Loucy (cell line): ENCODE results near the gene TNKS1BP1.

Experiments used
- H2AFZ ChIP-seq: fragments of 200-600 bp; sonication (generic); 2 replicates; pipeline ENCODE4 v1.6.0; 2016; ENCODE audit warnings: antibody characterized with exemption, mild to moderate bottlenecking, low read length, moderate library complexity
- H3F3A ChIP-seq: fragments of 200-600 bp; 2 replicates; pipeline ENCODE4 v1.6.0; 2016; ENCODE audit warnings: antibody characterized with exemption, low read depth, mild to moderate bottlenecking
- H3K27me3 ChIP-seq: fragments of 200-600 bp; sonication (generic); 2 replicates; pipeline ENCODE4 v1.6.1; 2014; ENCODE audit warnings: low read length, mild to moderate bottlenecking; ENCODE audit not compliant: insufficient read depth, poor library complexity, severe bottlenecking
- H3K36me3 ChIP-seq: fragments of 200-600 bp; sonication (generic); 2 replicates; pipeline ENCODE4 v1.6.1; 2016; ENCODE audit warnings: low read length; ENCODE audit not compliant: insufficient read depth
- H3K4me1 ChIP-seq: fragments of 200-600 bp; sonication (generic); 2 replicates; pipeline ENCODE4 v1.5.1; 2014; ENCODE audit warnings: low read length, mild to moderate bottlenecking; ENCODE audit not compliant: insufficient read depth, poor library complexity, severe bottlenecking
- H3K4me2 ChIP-seq: fragments of 200-600 bp; sonication (generic); 2 replicates; pipeline ENCODE4 v1.6.0; 2014; ENCODE audit warnings: antibody characterized with exemption, low read length, low read depth, mild to moderate bottlenecking; ENCODE audit not compliant: poor library complexity, severe bottlenecking
- H3K4me3 ChIP-seq: fragments of 200-600 bp; sonication (generic); 2 replicates; pipeline ENCODE4 v1.5.1; 2014; ENCODE audit warnings: low read length, mild to moderate bottlenecking, mixed read lengths; ENCODE audit not compliant: poor library complexity, severe bottlenecking
- H3K79me2 ChIP-seq: fragments of 200-600 bp; sonication (generic); 2 replicates; pipeline ENCODE4 v1.6.1; 2014; ENCODE audit warnings: low read length; ENCODE audit not compliant: insufficient read depth
- H3K9ac ChIP-seq: fragments of 200-600 bp; sonication (generic); 2 replicates; pipeline ENCODE4 v1.6.0; 2014; ENCODE audit warnings: mild to moderate bottlenecking, low read depth, low read length, moderate library complexity; ENCODE audit not compliant: poor library complexity, severe bottlenecking
- H3K9me2 ChIP-seq: fragments of 200-600 bp; sonication (generic); replicated peaks from 2 replicates; pipeline ENCODE4 v1.6.1; 2016; ENCODE audit warnings: low read depth, low read length, mixed read lengths
- H3K9me3 ChIP-seq: fragments of 200-600 bp; sonication (generic); 2 replicates; pipeline ENCODE4 v1.6.1; 2014; ENCODE audit warnings: mild to moderate bottlenecking, antibody characterized with exemption, low read length, low read depth; ENCODE audit not compliant: insufficient read depth
- H4K20me1 ChIP-seq: fragments of 200-600 bp; sonication (generic); 2 replicates; pipeline ENCODE4 v1.6.0; 2014; ENCODE audit warnings: antibody characterized with exemption, low read length, mild to moderate bottlenecking; ENCODE audit not compliant: insufficient read depth, poor library complexity, severe bottlenecking
- CTCF ChIP-seq: fragments of 200-600 bp; sonication (generic); conservative IDR thresholded peaks from 2 replicates; pipeline ENCODE4 v1.5.1; 2014; ENCODE audit warnings: mild to moderate bottlenecking, antibody characterized with exemption, low read length
- EZH2phosphoT487 ChIP-seq: fragments of 200-600 bp; IDR thresholded peaks from 2 replicates; pipeline ENCODE4 v1.6.1; 2018; ENCODE audit warnings: antibody characterized with exemption, mild to moderate bottlenecking, moderate library complexity, borderline replicate concordance

TNKS1BP1 gene

DNA sequence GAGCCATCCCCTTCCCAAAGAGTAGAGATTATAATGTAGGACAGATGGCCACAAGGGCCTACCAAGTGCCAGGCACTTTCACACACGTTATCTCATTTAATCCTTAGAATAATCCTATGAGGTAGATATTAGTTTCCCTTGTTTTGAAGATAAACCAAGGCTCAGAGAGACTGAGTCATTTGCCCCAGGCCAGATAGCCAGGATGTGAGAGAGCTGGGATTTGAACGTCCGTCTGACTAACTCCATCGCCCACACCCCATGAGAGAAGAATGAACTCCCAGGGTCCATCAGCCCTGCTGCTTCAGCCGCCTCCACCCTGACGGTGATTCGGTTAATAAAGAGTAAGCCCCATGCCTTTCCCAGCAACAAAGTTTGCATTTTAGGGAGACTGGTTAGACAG is 45.5 kb upstream of the TNKS1BP1 start:
- Histone ChIP-seq H3K36me3 (no peaks in the 10 kb centered on the region), H3K79me2 (no peaks in the 10 kb centered on the region), H2AFZ (no peak overlapping the region), H3K27me3 (no peaks in the 10 kb centered on the region), H3F3A (no peaks in the 10 kb centered on the region), H3K9me3 (no peaks in the 10 kb centered on the region), H3K9me2 (no peaks in the 10 kb centered on the region), H3K4me2 (no peak overlapping the region), H3K4me1 (peaks cover 9% of the 10 kb centered on the region), H3K9ac (no peak overlapping the region), H4K20me1 (no peaks in the 10 kb centered on the region), H3K4me3 (no peak overlapping the region)
- no peak for TF ChIP-seq EZH2phosphoT487
- TF ChIP-seq CTCF = no peak

GRCh38 chr11:57368845-57369232 is 44.1 kb upstream of the TNKS1BP1 start:
- no peaks in the 10 kb centered on the region for H3K9me2 ChIP-seq
- no peaks in the 10 kb centered on the region for H4K20me1 ChIP-seq
- H2AFZ ChIP-seq = no peak overlapping the region
- H3K79me2 ChIP-seq = no peaks in the 10 kb centered on the region
- no peak for TF ChIP-seq CTCF
- TF ChIP-seq EZH2phosphoT487 = no peak
- H3K36me3 ChIP-seq = no peaks in the 10 kb centered on the region
- H3K27me3 ChIP-seq = no peaks in the 10 kb centered on the region
- H3K4me1 ChIP-seq = peaks cover 9% of the 10 kb centered on the region
- no peak overlapping the region for H3K9ac ChIP-seq
- H3K4me2 ChIP-seq = no peak overlapping the region
- no peaks in the 10 kb centered on the region for H3F3A ChIP-seq
- no peaks in the 10 kb centered on the region for H3K9me3 ChIP-seq
- no peak overlapping the region for H3K4me3 ChIP-seq

DNA sequence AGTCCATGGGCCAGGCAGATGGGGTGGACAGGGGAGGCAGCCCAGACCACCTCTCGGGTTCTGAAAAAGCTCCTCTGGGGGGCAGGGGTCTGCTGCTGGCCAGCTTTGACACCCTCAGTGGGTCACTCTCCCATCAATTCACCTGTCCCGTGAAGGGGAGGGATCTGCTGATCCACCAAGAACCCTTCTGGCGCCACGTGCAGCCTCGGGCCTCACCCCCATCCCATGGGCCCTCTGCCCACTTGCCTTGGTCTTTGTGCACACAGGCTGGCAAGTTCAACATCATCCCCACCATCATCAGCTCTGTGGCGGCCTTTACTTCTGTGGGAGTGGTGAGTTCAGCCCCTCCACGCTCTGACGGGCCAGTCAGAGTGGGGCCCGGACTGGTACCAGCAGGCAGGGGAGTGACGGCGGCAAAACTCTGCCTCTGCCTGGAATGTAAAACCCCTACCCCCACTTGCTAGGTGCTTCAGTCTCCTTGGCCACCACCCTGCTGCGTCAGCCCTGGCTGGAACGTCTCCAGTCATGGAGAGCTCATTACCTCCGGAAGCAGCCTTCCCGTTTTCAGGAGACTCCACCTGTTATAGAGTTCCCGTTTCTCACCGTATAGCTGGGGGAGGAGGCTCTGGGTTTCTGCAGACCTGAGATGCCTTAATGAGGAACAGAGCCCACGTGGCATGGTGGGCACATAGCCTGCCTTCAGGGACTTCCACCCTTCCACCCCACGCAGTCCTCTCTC is 43.5 kb upstream of the TNKS1BP1 start:
- Histone ChIP-seq H3K4me1 (peaks cover 9% of the 10 kb centered on the region), H3K9ac (no peak overlapping the region), H3K9me2 (no peaks in the 10 kb centered on the region), H3K4me3 (no peak overlapping the region), H3F3A (no peaks in the 10 kb centered on the region), H4K20me1 (no peaks in the 10 kb centered on the region), H3K9me3 (no peaks in the 10 kb centered on the region), H3K4me2 (no peak overlapping the region), H3K36me3 (no peaks in the 10 kb centered on the region), H2AFZ (no peak overlapping the region), H3K27me3 (no peaks in the 10 kb centered on the region), H3K79me2 (no peaks in the 10 kb centered on the region)
- TF ChIP-seq EZH2phosphoT487 = no peak
- TF ChIP-seq CTCF = no peak
